Keratinocyte (primary cell): ENCODE measurements around the gene CLNK. TPM values are rescaled to one million over a fixed set of nuclear protein-coding genes. Genes with fewer than 3 reads are reported as not detected.

Experiments
- DNase-seq: peaks from one replicate; pipeline ENCODE4 v3.0.0-alpha.2; 2011; ENCODE audit warnings: low read depth, missing footprints, low spot score
- FAIRE-seq: peaks from 2 replicates; lab custom pipeline; 2011; peaks lifted over from hg19 to GRCh38; lab: Jason Lieb, UNC
- H2AFZ ChIP-seq: 2 replicates; pipeline ENCODE4 v1.6.0; 2012; ENCODE audit warnings: low read length, control low read depth, inconsistent platforms; ENCODE audit not compliant: control insufficient read depth
- H3K27ac ChIP-seq: 2 replicates; pipeline ENCODE4 v1.5.1; 2011; ENCODE audit warnings: low read length; ENCODE audit not compliant: control insufficient read depth, insufficient read depth
- H3K27me3 ChIP-seq: 3 replicates; pipeline ENCODE4 v1.6.0; 2011; ENCODE audit warnings: low read length; ENCODE audit not compliant: control insufficient read depth, insufficient read depth; ENCODE audit errors: extremely low read depth
- H3K36me3 ChIP-seq, 2 experiments: 2 replicates in 1 of 2; 3 replicates in 1 of 2; pipeline ENCODE4 v1.5.1; 2011; ENCODE audit warnings: low read length in 2 of 2, mild to moderate bottlenecking in 1 of 2; ENCODE audit not compliant: control insufficient read depth in 2 of 2, insufficient read depth in 2 of 2; ENCODE audit errors: extremely low read depth in 1 of 2
- H3K4me1 ChIP-seq: 3 replicates; pipeline ENCODE4 v1.5.1; 2011; ENCODE audit warnings: low read length; ENCODE audit not compliant: control insufficient read depth, insufficient read depth; ENCODE audit errors: extremely low read depth
- H3K4me2 ChIP-seq: 3 replicates; pipeline ENCODE4 v1.6.0; 2011; ENCODE audit warnings: low read depth, low read length; ENCODE audit not compliant: control insufficient read depth, insufficient read depth; ENCODE audit errors: extremely low read depth
- H3K4me3 ChIP-seq, 3 experiments: fragments of 200-600 bp in 1 of 3; sonication (generic) in 1 of 3; 2 replicates in 2 of 3; 3 replicates in 1 of 3; pipeline ENCODE4 v1.5.1; 2011 to 2016; ENCODE audit warnings: low read length in 3 of 3, mild to moderate bottlenecking in 3 of 3, control low read depth in 2 of 3, inconsistent platforms in 1 of 3, low read depth in 1 of 3, mixed read lengths in 1 of 3, mixed run types in 1 of 3, moderate library complexity in 1 of 3; ENCODE audit not compliant: control insufficient read depth in 2 of 3, insufficient read depth in 2 of 3; ENCODE audit errors: extremely low read depth in 1 of 3
- H3K79me2 ChIP-seq: 2 replicates; pipeline ENCODE4 v1.6.0; 2012; ENCODE audit warnings: low read length; ENCODE audit not compliant: control insufficient read depth, insufficient read depth
- H3K9ac ChIP-seq: 3 replicates; pipeline ENCODE4 v1.6.0; 2011; ENCODE audit warnings: low read length; ENCODE audit not compliant: control insufficient read depth, insufficient read depth; ENCODE audit errors: extremely low read depth
- H3K9me1 ChIP-seq: 3 replicates; pipeline ENCODE4 v1.6.0; 2011; ENCODE audit warnings: low read length; ENCODE audit not compliant: control insufficient read depth, insufficient read depth; ENCODE audit errors: extremely low read depth
- H3K9me3 ChIP-seq: 2 replicates; pipeline ENCODE4 v1.5.1; 2012; ENCODE audit warnings: low read depth, low read length; ENCODE audit not compliant: control insufficient read depth
- H4K20me1 ChIP-seq: 3 replicates; pipeline ENCODE4 v1.6.0; 2011; ENCODE audit warnings: low read length; ENCODE audit not compliant: control insufficient read depth, insufficient read depth; ENCODE audit errors: extremely low read depth
- EZH2 ChIP-seq: IDR thresholded peaks from one replicate; pipeline ENCODE4 v1.6.1; 2012; ENCODE audit warnings: inconsistent platforms, mild to moderate bottlenecking, low read length, moderate library complexity
- dilution Hi-C: fragments of 300-500 bp; cut with MboI; formaldehyde crosslinking; loops from one replicate; pipeline ENCODE4 v1.7.0; 2020; ENCODE audit warnings: low sequenced_read_pairs; ENCODE audit not compliant: extremely low pct_ligation_motif_present
- polyA plus RNA-seq, 5 experiments: library from polyadenylated mRNA; depleted of rRNA in 3 of 5; stranded (reverse) in 3 of 5; stranded (forward) in 1 of 5; unstranded in 1 of 5; fragments of >200 nt; gene quantifications; 1 replicate in 1 of 5; 2 replicates in 3 of 5; 3 replicates in 1 of 5; pipeline versions ENCODE4 v1.2.1 to v1.2.3, GENCODE V29; 2011 to 2012; ENCODE audit warnings: missing spikeins in 2 of 5, low read depth in 1 of 5, low replicate concordance in 1 of 5
- TF ChIP-seq, protein P1 (sequence below), 3 experiments: IDR thresholded peaks in 1 of 3; conservative IDR thresholded peaks in 1 of 3; optimal IDR thresholded peaks in 1 of 3; 2 replicates in 2 of 3; 3 replicates in 1 of 3; pipeline versions ENCODE3 to v1.5.1; 2011; ENCODE audit warnings: low read length in 3 of 3, mild to moderate bottlenecking in 3 of 3, moderate library complexity in 2 of 3, control low read depth in 1 of 3, inconsistent platforms in 1 of 3; ENCODE audit not compliant: insufficient read depth in 2 of 3; ENCODE audit errors: extremely low read depth in 1 of 3

CLNK gene
- polyA plus RNA-seq, 1 donor (not counting 4 experiments of a cell fraction or from before 2014, with no cell fraction given): not detected

DNA sequence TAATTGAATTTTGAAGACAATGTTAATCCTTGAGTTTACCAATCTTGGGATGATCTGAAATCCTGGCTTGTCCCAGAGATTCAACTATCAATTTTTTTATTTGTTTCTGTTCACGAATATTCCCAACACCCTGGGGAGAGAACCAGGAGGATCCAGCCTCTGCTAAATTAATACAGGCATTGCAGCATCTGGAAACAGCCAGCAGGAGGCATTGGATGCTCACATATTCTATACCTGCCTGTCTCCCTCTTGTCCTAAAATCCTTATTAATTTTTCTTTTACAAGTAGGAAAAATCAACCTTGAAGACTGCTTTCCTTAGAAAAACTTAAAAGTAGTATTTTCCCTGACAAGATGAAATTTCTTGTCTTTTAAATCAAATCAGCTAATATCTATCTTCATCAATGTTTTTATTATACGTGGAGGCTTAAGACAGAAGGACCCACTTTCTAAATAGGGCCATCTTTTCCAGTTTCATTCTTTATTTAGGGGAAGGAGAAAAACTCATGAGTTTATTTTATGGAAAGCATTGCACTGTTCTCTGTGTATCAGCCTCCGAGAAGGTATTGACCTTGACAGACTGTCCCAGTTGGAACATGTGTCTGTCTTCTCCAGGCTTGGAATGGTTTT is 102.4 kb downstream of the CLNK start:
- FAIRE-seq (no peak), DNase-seq (no peak)
- H3K27ac ChIP-seq: no peak overlapping the region
- H4K20me1 ChIP-seq: no peaks in the 10 kb centered on the region
- no peaks in the 10 kb centered on the region for H3K9me3 ChIP-seq
- no peak overlapping the region for H3K4me3 ChIP-seq
- no peaks in the 10 kb centered on the region for H3K4me1 ChIP-seq
- no peak overlapping the region for H3K9ac ChIP-seq
- no peaks in the 10 kb centered on the region for H3K36me3 ChIP-seq
- dilution Hi-C loops: no loop called here
- no peak overlapping the region for H3K4me2 ChIP-seq
- TF ChIP-seq, protein P1, sequence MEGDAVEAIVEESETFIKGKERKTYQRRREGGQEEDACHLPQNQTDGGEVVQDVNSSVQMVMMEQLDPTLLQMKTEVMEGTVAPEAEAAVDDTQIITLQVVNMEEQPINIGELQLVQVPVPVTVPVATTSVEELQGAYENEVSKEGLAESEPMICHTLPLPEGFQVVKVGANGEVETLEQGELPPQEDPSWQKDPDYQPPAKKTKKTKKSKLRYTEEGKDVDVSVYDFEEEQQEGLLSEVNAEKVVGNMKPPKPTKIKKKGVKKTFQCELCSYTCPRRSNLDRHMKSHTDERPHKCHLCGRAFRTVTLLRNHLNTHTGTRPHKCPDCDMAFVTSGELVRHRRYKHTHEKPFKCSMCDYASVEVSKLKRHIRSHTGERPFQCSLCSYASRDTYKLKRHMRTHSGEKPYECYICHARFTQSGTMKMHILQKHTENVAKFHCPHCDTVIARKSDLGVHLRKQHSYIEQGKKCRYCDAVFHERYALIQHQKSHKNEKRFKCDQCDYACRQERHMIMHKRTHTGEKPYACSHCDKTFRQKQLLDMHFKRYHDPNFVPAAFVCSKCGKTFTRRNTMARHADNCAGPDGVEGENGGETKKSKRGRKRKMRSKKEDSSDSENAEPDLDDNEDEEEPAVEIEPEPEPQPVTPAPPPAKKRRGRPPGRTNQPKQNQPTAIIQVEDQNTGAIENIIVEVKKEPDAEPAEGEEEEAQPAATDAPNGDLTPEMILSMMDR (optimal IDR thresholded peaks at IDR 0.05 in 1 of 3, IDR thresholded peaks at IDR 0.05 in 1 of 3, conservative IDR thresholded peaks at IDR 0.05 in 1 of 3; ENCODE audit: extremely low read depth in 1 of 3, insufficient read depth in 2 of 3, low read length in 3 of 3): peak; percentile 76 to 90 (median 78)
- no peak for TF ChIP-seq EZH2
- no peak overlapping the region for H2AFZ ChIP-seq
- H3K9me1 ChIP-seq: no peaks in the 10 kb centered on the region
- no peaks in the 10 kb centered on the region for H3K27me3 ChIP-seq
- no peaks in the 10 kb centered on the region for H3K79me2 ChIP-seq

DNA sequence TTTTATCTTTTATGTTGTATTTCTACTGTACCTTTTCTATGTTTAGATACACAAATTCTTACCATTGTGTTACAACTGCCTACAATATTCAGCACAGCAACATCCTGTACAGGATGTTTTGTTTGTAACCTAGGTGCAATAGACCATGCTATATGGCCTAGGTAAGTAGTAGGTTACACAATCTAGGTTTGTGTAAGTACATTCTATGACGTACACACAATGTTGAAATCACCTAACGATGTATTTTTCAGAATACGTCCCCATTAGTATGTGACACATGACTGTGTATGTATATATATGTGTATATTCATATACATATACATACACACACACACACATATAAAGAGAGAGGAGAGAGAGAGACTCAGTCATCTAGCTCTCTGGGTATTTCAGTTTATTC is 103.5 kb downstream of the CLNK start:
- DNase-seq (no peak), FAIRE-seq (no peak)
- H3K4me1 ChIP-seq: no peaks in the 10 kb centered on the region
- H4K20me1 ChIP-seq: no peaks in the 10 kb centered on the region
- no peak overlapping the region for H3K4me2 ChIP-seq
- no peaks in the 10 kb centered on the region for H3K36me3 ChIP-seq
- no peaks in the 10 kb centered on the region for H3K9me1 ChIP-seq
- no peaks in the 10 kb centered on the region for H3K27me3 ChIP-seq
- no peak overlapping the region for H3K9ac ChIP-seq
- H2AFZ ChIP-seq: no peak overlapping the region
- H3K27ac ChIP-seq: no peak overlapping the region
- H3K9me3 ChIP-seq: no peaks in the 10 kb centered on the region
- no peak overlapping the region for H3K4me3 ChIP-seq
- no peaks in the 10 kb centered on the region for H3K79me2 ChIP-seq
- dilution Hi-C loops: no loop called here
- TF ChIP-seq, protein P1 (optimal IDR thresholded peaks at IDR 0.05 in 1 of 3, IDR thresholded peaks at IDR 0.05 in 1 of 3, conservative IDR thresholded peaks at IDR 0.05 in 1 of 3; ENCODE audit: extremely low read depth in 1 of 3, insufficient read depth in 2 of 3, low read length in 3 of 3): no peak
- TF ChIP-seq EZH2: no peak
